SK-N-SH (cell line): Measurements from ENCODE around the gene CLASP1. TPM values are rescaled to one million over a fixed set of nuclear protein-coding genes. Genes with fewer than 3 reads are reported as not detected.

Experiments used
- CTCF ChIA-PET: fragments of 300-600, 350-600 bp; formaldehyde crosslinking; extraction: SDS; loops from one replicate; lab custom pipeline; 2021; lab: Yijun Ruan, JAX
- POLR2A ChIA-PET: fragments of 350-600 bp; sonication (Branson Sonifier 250); formaldehyde crosslinking; extraction: SDS; loops from one replicate; lab custom pipeline; 2020; ENCODE audit warnings: antibody characterized with exemption, inconsistent platforms; lab: Yijun Ruan, JAX
- DNase-seq: peaks from one replicate; pipeline ENCODE4 v3.0.0; 2012
- H2AFZ ChIP-seq: fragments of 200-600 bp; sonication (generic); 2 replicates; pipeline ENCODE4 v1.8.1; 2016; ENCODE audit warnings: antibody characterized with exemption, mild to moderate bottlenecking, low read depth
- H3F3A ChIP-seq: fragments of 200-600 bp; sonication (generic); replicated peaks from 2 replicates; pipeline ENCODE3; 2016; ENCODE audit warnings: antibody characterized with exemption, mild to moderate bottlenecking; ENCODE audit not compliant: insufficient read depth
- H3K27ac ChIP-seq, 2 experiments: fragments of 200-500 bp in 1 of 2; fragments of 200-600 bp in 1 of 2; sonication (Bioruptor generic) in 1 of 2; sonication (generic), shearing (Covaris generic) in 1 of 2; 2 replicates each; pipeline versions ENCODE4 v1.5.1 to v1.6.1; 2014 to 2016; ENCODE audit warnings: low read depth in 2 of 2, inconsistent platforms in 1 of 2, low read length in 1 of 2, mild to moderate bottlenecking in 1 of 2, mixed read lengths in 1 of 2
- H3K27me3 ChIP-seq: fragments of 200-600 bp; sonication (generic), shearing (Covaris generic); 2 replicates; pipeline ENCODE4 v1.6.1; 2016; ENCODE audit warnings: mixed run types; ENCODE audit not compliant: insufficient read depth
- H3K36me3 ChIP-seq, 2 experiments: fragments of 200-500 bp in 1 of 2; fragments of 200-600 bp in 1 of 2; sonication (Bioruptor generic) in 1 of 2; sonication (generic) in 1 of 2; replicated peaks in 1 of 2; 2 replicates each; pipeline versions ENCODE3 to v1.5.1; 2014 to 2016; ENCODE audit warnings: low read length in 1 of 2, mild to moderate bottlenecking in 1 of 2; ENCODE audit not compliant: insufficient read depth in 2 of 2, control insufficient read depth in 1 of 2
- H3K4me1 ChIP-seq, 2 experiments: fragments of 200-500 bp in 1 of 2; fragments of 200-600 bp in 1 of 2; sonication (Bioruptor generic) in 1 of 2; sonication (generic), shearing (Covaris generic) in 1 of 2; 2 replicates each; pipeline versions ENCODE4 v1.5.1 to v1.6.1; 2014 to 2016; ENCODE audit warnings: low read depth in 1 of 2, low read length in 1 of 2, mixed run types in 1 of 2; ENCODE audit not compliant: insufficient read depth in 2 of 2, control insufficient read depth in 1 of 2
- H3K4me2 ChIP-seq: fragments of 200-600 bp; sonication (generic), shearing (Covaris generic); 2 replicates; pipeline ENCODE4 v1.6.1; 2017; ENCODE audit warnings: mixed run types
- H3K4me3 ChIP-seq, 2 experiments: fragments of 200-500 bp in 1 of 2; fragments of 200-600 bp in 1 of 2; sonication (Bioruptor generic) in 1 of 2; sonication (generic), shearing (Covaris generic) in 1 of 2; 2 replicates each; pipeline versions ENCODE4 v1.5.1 to v1.8.1; 2014 to 2016; ENCODE audit warnings: low read depth in 2 of 2, inconsistent platforms in 1 of 2, low read length in 1 of 2, mild to moderate bottlenecking in 1 of 2, mixed read lengths in 1 of 2, moderate library complexity in 1 of 2
- H3K79me2 ChIP-seq: fragments of 200-600 bp; sonication (generic); 2 replicates; pipeline ENCODE4 v1.8.1; 2017; ENCODE audit warnings: mild to moderate bottlenecking; ENCODE audit not compliant: insufficient read depth
- H3K9ac ChIP-seq: fragments of 200-600 bp; sonication (generic); 2 replicates; pipeline ENCODE4 v1.6.1; 2017; ENCODE audit warnings: mixed run types
- H3K9me2 ChIP-seq: fragments of 200-600 bp; sonication (generic); 2 replicates; pipeline ENCODE4 v1.6.1; 2017; ENCODE audit warnings: mixed run types
- H3K9me3 ChIP-seq: fragments of 200-600 bp; sonication (generic); 2 replicates; pipeline ENCODE4 v1.6.1; 2017; ENCODE audit warnings: mixed run types, mild to moderate bottlenecking, moderate library complexity
- H4K20me1 ChIP-seq: fragments of 200-600 bp; sonication (generic); 2 replicates; pipeline ENCODE4 v1.6.1; 2017; ENCODE audit warnings: mild to moderate bottlenecking, mixed run types; ENCODE audit not compliant: insufficient read depth
- EP300 ChIP-seq, 2 experiments: IDR thresholded peaks; 2 replicates each; pipeline versions ENCODE4 v1.4.0 to v1.6.1; 2012; ENCODE audit warnings: borderline replicate concordance in 1 of 2, low read depth in 1 of 2, low read length in 1 of 2
- EZH2phosphoT487 ChIP-seq: fragments of 200-600 bp; sonication (generic); IDR thresholded peaks from 2 replicates; pipeline ENCODE4 v1.6.1; 2017; ENCODE audit warnings: low read depth, mixed run types, mild to moderate bottlenecking, antibody characterized with exemption, moderate library complexity, borderline replicate concordance
- GABPA ChIP-seq: IDR thresholded peaks from 2 replicates; pipeline ENCODE4 v1.4.0; 2012; ENCODE audit warnings: low read depth, mild to moderate bottlenecking
- JUND ChIP-seq: IDR thresholded peaks from 2 replicates; pipeline ENCODE4 v1.4.0; 2012
- NRF1 ChIP-seq: IDR thresholded peaks from 2 replicates; pipeline ENCODE4 v1.6.1; 2012; ENCODE audit warnings: low read depth, mild to moderate bottlenecking, low read length
- RAD21 ChIP-seq: IDR thresholded peaks from 2 replicates; pipeline ENCODE4 v1.6.1; 2012; ENCODE audit warnings: mild to moderate bottlenecking, low read length
- RCOR1 ChIP-seq: fragments of 150-350 bp; IDR thresholded peaks from 2 replicates; pipeline ENCODE4 v1.6.1; 2017; ENCODE audit warnings: antibody characterized with exemption, low read length
- YY1 ChIP-seq: IDR thresholded peaks from 2 replicates; pipeline ENCODE4 v1.4.0; 2012; ENCODE audit warnings: low read depth, mild to moderate bottlenecking
- polyA plus RNA-seq, 3 experiments: library from polyadenylated mRNA; depleted of rRNA; stranded (reverse); fragments of >200 nt; gene quantifications; 2 replicates each; pipeline ENCODE4 v1.2.3, GENCODE V29; 2012
- TF ChIP-seq, protein P1 (sequence below): fragments of 150-350 bp; IDR thresholded peaks from 2 replicates; pipeline ENCODE4 v1.6.1; 2017; ENCODE audit warnings: antibody characterized with exemption, low read length, low read depth, borderline replicate concordance
- TF ChIP-seq, protein P2 (sequence below): fragments of 150-350 bp; IDR thresholded peaks from 2 replicates; pipeline ENCODE4 v1.6.1; 2016; ENCODE audit warnings: mild to moderate bottlenecking, low read depth, low read length
- TF ChIP-seq, protein P3 (sequence below): fragments of 200-600 bp; sonication (generic); IDR thresholded peaks from 2 replicates; pipeline ENCODE4 v1.6.1; 2017; ENCODE audit warnings: antibody characterized with exemption, mild to moderate bottlenecking, moderate library complexity
- TF ChIP-seq, protein P4 (sequence below): IDR thresholded peaks from 2 replicates; pipeline ENCODE4 v1.6.1; 2012; ENCODE audit warnings: mild to moderate bottlenecking, low read depth, low read length, moderate library complexity
- TF ChIP-seq, protein P5 (sequence below): IDR thresholded peaks from 2 replicates; pipeline ENCODE4 v1.4.0; 2012; ENCODE audit warnings: low read depth, borderline replicate concordance
- TF ChIP-seq, protein P6 (sequence below): IDR thresholded peaks from 2 replicates; pipeline ENCODE4; 2012

CLASP1 gene
- polyA plus RNA-seq, 1 of the 3 experiments (the other 2 are of a cell fraction) = 4.9 TPM

DNA sequence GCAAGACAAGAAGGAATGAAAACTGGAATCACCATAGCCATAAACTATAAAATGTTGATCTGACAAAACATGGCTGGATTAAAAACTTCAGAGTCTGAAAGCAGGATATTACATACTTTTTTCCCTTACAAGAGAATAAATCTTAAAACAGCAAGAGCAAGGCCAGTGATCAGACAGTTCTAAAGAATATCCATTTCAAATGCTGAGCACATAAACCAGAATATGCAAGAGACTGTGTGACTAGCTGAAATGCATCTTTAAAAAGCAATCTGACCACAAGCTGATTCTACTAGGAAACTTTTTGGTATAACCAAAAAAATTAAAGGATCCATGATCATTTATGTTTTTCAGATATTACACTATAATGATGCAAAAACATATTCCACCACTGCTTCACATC lies 239.3 kb downstream of the CLASP1 start:
- no peak for DNase-seq
- Histone ChIP-seq H3K4me3 (no peak overlapping the region), H2AFZ (no peak overlapping the region), H3K4me2 (no peak overlapping the region), H4K20me1 (no peaks in the 10 kb centered on the region), H3K79me2 (no peaks in the 10 kb centered on the region), H3K9ac (no peak overlapping the region), H3K4me1 (peaks cover 0 to 5% of the 10 kb centered on the region in 2 experiments; a peak in 2 of 4 replicates), H3K9me2 (no peaks in the 10 kb centered on the region), H3F3A (no peaks in the 10 kb centered on the region)
- CTCF ChIA-PET = interaction anchor here (0.6 to 2.7 kb wide), 4 partner anchors 12 to 308 kb away, joined by 3 to 9 read pairs (median 4); partner anchors contain the start of gene RNU4ATAC
- POLR2A ChIA-PET = no interaction called here
- TF ChIP-seq JUND = no peak
- no peak for TF ChIP-seq RCOR1
- TF ChIP-seq, protein P1, sequence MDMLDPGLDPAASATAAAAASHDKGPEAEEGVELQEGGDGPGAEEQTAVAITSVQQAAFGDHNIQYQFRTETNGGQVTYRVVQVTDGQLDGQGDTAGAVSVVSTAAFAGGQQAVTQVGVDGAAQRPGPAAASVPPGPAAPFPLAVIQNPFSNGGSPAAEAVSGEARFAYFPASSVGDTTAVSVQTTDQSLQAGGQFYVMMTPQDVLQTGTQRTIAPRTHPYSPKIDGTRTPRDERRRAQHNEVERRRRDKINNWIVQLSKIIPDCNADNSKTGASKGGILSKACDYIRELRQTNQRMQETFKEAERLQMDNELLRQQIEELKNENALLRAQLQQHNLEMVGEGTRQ = no peak
- TF ChIP-seq, protein P2, sequence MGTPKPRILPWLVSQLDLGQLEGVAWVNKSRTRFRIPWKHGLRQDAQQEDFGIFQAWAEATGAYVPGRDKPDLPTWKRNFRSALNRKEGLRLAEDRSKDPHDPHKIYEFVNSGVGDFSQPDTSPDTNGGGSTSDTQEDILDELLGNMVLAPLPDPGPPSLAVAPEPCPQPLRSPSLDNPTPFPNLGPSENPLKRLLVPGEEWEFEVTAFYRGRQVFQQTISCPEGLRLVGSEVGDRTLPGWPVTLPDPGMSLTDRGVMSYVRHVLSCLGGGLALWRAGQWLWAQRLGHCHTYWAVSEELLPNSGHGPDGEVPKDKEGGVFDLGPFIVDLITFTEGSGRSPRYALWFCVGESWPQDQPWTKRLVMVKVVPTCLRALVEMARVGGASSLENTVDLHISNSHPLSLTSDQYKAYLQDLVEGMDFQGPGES = no peak
- TF ChIP-seq GABPA = no peak
- TF ChIP-seq, protein P3, sequence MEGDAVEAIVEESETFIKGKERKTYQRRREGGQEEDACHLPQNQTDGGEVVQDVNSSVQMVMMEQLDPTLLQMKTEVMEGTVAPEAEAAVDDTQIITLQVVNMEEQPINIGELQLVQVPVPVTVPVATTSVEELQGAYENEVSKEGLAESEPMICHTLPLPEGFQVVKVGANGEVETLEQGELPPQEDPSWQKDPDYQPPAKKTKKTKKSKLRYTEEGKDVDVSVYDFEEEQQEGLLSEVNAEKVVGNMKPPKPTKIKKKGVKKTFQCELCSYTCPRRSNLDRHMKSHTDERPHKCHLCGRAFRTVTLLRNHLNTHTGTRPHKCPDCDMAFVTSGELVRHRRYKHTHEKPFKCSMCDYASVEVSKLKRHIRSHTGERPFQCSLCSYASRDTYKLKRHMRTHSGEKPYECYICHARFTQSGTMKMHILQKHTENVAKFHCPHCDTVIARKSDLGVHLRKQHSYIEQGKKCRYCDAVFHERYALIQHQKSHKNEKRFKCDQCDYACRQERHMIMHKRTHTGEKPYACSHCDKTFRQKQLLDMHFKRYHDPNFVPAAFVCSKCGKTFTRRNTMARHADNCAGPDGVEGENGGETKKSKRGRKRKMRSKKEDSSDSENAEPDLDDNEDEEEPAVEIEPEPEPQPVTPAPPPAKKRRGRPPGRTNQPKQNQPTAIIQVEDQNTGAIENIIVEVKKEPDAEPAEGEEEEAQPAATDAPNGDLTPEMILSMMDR = no peak
- no peak for TF ChIP-seq EP300 (IDR thresholded peaks at IDR 0.05; ENCODE audit: borderline replicate concordance in 1 of 2, low read depth in 1 of 2, low read length in 1 of 2)
- TF ChIP-seq, protein P4, sequence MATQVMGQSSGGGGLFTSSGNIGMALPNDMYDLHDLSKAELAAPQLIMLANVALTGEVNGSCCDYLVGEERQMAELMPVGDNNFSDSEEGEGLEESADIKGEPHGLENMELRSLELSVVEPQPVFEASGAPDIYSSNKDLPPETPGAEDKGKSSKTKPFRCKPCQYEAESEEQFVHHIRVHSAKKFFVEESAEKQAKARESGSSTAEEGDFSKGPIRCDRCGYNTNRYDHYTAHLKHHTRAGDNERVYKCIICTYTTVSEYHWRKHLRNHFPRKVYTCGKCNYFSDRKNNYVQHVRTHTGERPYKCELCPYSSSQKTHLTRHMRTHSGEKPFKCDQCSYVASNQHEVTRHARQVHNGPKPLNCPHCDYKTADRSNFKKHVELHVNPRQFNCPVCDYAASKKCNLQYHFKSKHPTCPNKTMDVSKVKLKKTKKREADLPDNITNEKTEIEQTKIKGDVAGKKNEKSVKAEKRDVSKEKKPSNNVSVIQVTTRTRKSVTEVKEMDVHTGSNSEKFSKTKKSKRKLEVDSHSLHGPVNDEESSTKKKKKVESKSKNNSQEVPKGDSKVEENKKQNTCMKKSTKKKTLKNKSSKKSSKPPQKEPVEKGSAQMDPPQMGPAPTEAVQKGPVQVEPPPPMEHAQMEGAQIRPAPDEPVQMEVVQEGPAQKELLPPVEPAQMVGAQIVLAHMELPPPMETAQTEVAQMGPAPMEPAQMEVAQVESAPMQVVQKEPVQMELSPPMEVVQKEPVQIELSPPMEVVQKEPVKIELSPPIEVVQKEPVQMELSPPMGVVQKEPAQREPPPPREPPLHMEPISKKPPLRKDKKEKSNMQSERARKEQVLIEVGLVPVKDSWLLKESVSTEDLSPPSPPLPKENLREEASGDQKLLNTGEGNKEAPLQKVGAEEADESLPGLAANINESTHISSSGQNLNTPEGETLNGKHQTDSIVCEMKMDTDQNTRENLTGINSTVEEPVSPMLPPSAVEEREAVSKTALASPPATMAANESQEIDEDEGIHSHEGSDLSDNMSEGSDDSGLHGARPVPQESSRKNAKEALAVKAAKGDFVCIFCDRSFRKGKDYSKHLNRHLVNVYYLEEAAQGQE = no peak
- TF ChIP-seq RAD21 = no peak
- TF ChIP-seq EZH2phosphoT487 = no peak
- no peak for TF ChIP-seq NRF1
- no peak for TF ChIP-seq YY1
- TF ChIP-seq, protein P5, sequence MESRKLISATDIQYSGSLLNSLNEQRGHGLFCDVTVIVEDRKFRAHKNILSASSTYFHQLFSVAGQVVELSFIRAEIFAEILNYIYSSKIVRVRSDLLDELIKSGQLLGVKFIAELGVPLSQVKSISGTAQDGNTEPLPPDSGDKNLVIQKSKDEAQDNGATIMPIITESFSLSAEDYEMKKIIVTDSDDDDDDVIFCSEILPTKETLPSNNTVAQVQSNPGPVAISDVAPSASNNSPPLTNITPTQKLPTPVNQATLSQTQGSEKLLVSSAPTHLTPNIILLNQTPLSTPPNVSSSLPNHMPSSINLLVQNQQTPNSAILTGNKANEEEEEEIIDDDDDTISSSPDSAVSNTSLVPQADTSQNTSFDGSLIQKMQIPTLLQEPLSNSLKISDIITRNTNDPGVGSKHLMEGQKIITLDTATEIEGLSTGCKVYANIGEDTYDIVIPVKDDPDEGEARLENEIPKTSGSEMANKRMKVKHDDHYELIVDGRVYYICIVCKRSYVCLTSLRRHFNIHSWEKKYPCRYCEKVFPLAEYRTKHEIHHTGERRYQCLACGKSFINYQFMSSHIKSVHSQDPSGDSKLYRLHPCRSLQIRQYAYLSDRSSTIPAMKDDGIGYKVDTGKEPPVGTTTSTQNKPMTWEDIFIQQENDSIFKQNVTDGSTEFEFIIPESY = no peak
- TF ChIP-seq, protein P6, sequence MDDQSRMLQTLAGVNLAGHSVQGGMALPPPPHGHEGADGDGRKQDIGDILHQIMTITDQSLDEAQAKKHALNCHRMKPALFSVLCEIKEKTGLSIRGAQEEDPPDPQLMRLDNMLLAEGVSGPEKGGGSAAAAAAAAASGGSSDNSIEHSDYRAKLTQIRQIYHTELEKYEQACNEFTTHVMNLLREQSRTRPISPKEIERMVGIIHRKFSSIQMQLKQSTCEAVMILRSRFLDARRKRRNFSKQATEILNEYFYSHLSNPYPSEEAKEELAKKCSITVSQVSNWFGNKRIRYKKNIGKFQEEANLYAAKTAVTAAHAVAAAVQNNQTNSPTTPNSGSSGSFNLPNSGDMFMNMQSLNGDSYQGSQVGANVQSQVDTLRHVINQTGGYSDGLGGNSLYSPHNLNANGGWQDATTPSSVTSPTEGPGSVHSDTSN = no peak
- TF ChIP-seq, all 33 proteins: peak for 0
- H3K9me3 ChIP-seq = no peaks in the 10 kb centered on the region
- no peak overlapping the region for H3K27ac ChIP-seq
- H3K36me3 ChIP-seq = peaks cover 30 to 63% of the 10 kb centered on the region in 2 experiments
- H3K27me3 ChIP-seq = no peaks in the 10 kb centered on the region
